GM12801 (cell line): ENCODE data around the gene RHOJ.

Experiments used
- CTCF ChIP-seq: IDR thresholded peaks from one replicate; pipeline ENCODE4 v1.5.1; 2011; ENCODE audit warnings: control low read depth; ENCODE audit not compliant: insufficient read length; ENCODE audit errors: extremely low read depth

RHOJ gene

GRCh38 chr14:63292805-63293204 lies 88.6 kb downstream of the RHOJ start:
- TF ChIP-seq CTCF: no peak

- no peak for TF ChIP-seq CTCF
Measured at GRCh38 chr14:63295231-63295685, 91.0 kb downstream of the RHOJ start.

DNA sequence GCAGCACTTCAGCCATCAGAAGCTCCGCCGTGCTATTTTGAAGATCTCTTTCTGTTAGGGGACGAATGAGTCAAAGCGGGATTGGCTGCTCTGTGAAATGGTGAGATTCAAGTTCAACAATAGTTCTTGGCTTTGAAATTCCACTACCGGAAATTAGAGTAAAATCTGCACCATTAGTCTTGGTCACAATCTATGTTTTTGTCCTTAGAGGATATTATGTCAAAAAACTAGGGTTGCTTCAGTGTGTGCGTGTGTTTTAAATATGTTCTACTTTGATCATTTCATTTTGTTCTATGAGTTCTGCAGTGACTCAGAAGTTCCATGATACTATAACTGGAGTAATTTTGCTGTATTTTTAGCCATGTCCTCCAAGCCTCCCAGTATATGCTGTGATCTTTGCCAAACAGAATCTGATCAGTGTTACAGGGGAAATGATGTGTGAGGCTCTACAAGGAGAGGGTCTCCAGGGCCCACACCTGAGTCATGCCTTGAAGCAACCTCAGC lies 91.9 kb downstream of the RHOJ start:
- TF ChIP-seq CTCF: no peak

GRCh38 chr14:63297372-63298063 lies 93.3 kb downstream of the RHOJ start:
- TF ChIP-seq CTCF: no peak

- TF ChIP-seq CTCF: no peak
Measured at GRCh38 chr14:63299351-63300110, 95.3 kb downstream of the RHOJ start.

- no peak for TF ChIP-seq CTCF
Measured at GRCh38 chr14:63300854-63301253, 96.6 kb downstream of the RHOJ start.

GRCh38 chr14:63301891-63302534 lies 97.8 kb downstream of the RHOJ start:
- no peak for TF ChIP-seq CTCF
